Stimulated activated CD8-positive, alpha-beta memory T cell treated with anti-CD3 and anti-CD28 coated beads, Interleukin-15, amount 100 ng/mL, for 4 hours (primary cell): Measurements from ENCODE around the gene TJP2.

Experiments used
- DNase-seq, 2 donors: peaks; one replicate each; pipeline ENCODE4 v3.0.0-alpha.2; 2020; ENCODE audit warnings: low read depth in 2 of 2

Gene TJP2

GRCh38 chr9:69232135-69232534 lies 58.1 kb downstream of the TJP2 start:
- no peak for DNase-seq

- no peak for DNase-seq
Observed at GRCh38 chr9:69234683-69235082, 60.6 kb downstream of the TJP2 start.

- no peak for DNase-seq
Observed at GRCh38 chr9:69236188-69236587, 62.1 kb downstream of the TJP2 start.

GRCh38 chr9:69237702-69238295 lies 63.7 kb downstream of the TJP2 start:
- DNase-seq: no peak

- DNase-seq: no peak
Observed at GRCh38 chr9:69243116-69243515, 69.0 kb downstream of the TJP2 start.

- no peak for DNase-seq
Observed at GRCh38 chr9:69246629-69247028, 72.6 kb downstream of the TJP2 start.

- DNase-seq: no peak
Observed at GRCh38 chr9:69248005-69248404, 73.9 kb downstream of the TJP2 start.

- no peak for DNase-seq
Observed at GRCh38 chr9:69249337-69249736, 75.3 kb downstream of the TJP2 start.

- DNase-seq: no peak
Observed at GRCh38 chr9:69250681-69251080, 76.6 kb downstream of the TJP2 start.

GRCh38 chr9:69252436-69252835 lies 78.4 kb downstream of the TJP2 start:
- DNase-seq: no peak

GRCh38 chr9:69253057-69253456 lies 79.0 kb downstream of the TJP2 start:
- no peak for DNase-seq

- DNase-seq: no peak
Observed at GRCh38 chr9:69254223-69254622, 80.1 kb downstream of the TJP2 start.

GRCh38 chr9:69255591-69255990 lies 81.5 kb downstream of the TJP2 start:
- DNase-seq: no peak

- no peak for DNase-seq
Observed at GRCh38 chr9:69258551-69258950, 84.5 kb downstream of the TJP2 start.

GRCh38 chr9:69260161-69260560 lies 86.1 kb downstream of the TJP2 start:
- no peak for DNase-seq

GRCh38 chr9:69261636-69262035 lies 87.6 kb downstream of the TJP2 start:
- no peak for DNase-seq

- no peak for DNase-seq
Observed at GRCh38 chr9:69264526-69264925, 90.4 kb downstream of the TJP2 start.

- DNase-seq: no peak
Observed at GRCh38 chr9:69265891-69266290, 91.8 kb downstream of the TJP2 start.

- no peak for DNase-seq
Observed at GRCh38 chr9:69272212-69272611, 98.1 kb downstream of the TJP2 start.

GRCh38 chr9:69273161-69273560 lies 99.1 kb downstream of the TJP2 start:
- no peak for DNase-seq

GRCh38 chr9:69276775-69277174 lies 102.7 kb downstream of the TJP2 start:
- no peak for DNase-seq

GRCh38 chr9:69279084-69279731 lies 105.1 kb downstream of the TJP2 start:
- no peak for DNase-seq

GRCh38 chr9:69279733-69280132 lies 105.7 kb downstream of the TJP2 start:
- no peak for DNase-seq

GRCh38 chr9:69283003-69283402 lies 108.9 kb downstream of the TJP2 start:
- DNase-seq: no peak
